GM21786 (cell line): Measurements from ENCODE around the gene PLAC8.
"Not testable (repeated sequence)": the region's sequence is repeated elsewhere in the genome, so short reads cannot be mapped to it uniquely, and the experiment has no call there.

Experiments
- ATAC-seq: cut with Tn5 transposase; IDR thresholded peaks from one replicate; pipeline ENCODE4 v1.9.1; 2021; ENCODE audit not compliant: unreplicated experiment

Gene PLAC8

GRCh38 chr4:83074086-83074704, 40.3 kb downstream of the PLAC8 start:
- ATAC-seq = peak; percentile 71

GRCh38 chr4:83071116-83071515, 43.4 kb downstream of the PLAC8 start:
- ATAC-seq = no peak

GRCh38 chr4:83067058-83067639, 47.4 kb downstream of the PLAC8 start:
- ATAC-seq = no peak

GRCh38 chr4:83065266-83065665, 49.3 kb downstream of the PLAC8 start:
- no peak for ATAC-seq

GRCh38 chr4:83062739-83063138, 51.8 kb downstream of the PLAC8 start:
- no peak for ATAC-seq

- ATAC-seq = no peak
These were observed 59.6 kb downstream of the PLAC8 start for GRCh38 chr4:83054928-83055327.

- ATAC-seq = not testable (repeated sequence)
These were observed 65.7 kb downstream of the PLAC8 start for GRCh38 chr4:83048781-83049180.

- no peak for ATAC-seq
These were observed 67.6 kb downstream of the PLAC8 start for GRCh38 chr4:83046693-83047473.

- ATAC-seq = no peak
These were observed 70.6 kb downstream of the PLAC8 start for GRCh38 chr4:83043801-83044407.

GRCh38 chr4:83043157-83043556, 71.4 kb downstream of the PLAC8 start:
- ATAC-seq = not testable (repeated sequence)

GRCh38 chr4:83040269-83040668, 74.3 kb downstream of the PLAC8 start:
- ATAC-seq = no peak
